ENCODE measurements around the gene POLR2E.
"Not testable (repeated sequence)": the region's sequence is repeated elsewhere in the genome, so short reads cannot be mapped to it uniquely, and the experiment has no call there.

The POLR2E gene

DNA sequence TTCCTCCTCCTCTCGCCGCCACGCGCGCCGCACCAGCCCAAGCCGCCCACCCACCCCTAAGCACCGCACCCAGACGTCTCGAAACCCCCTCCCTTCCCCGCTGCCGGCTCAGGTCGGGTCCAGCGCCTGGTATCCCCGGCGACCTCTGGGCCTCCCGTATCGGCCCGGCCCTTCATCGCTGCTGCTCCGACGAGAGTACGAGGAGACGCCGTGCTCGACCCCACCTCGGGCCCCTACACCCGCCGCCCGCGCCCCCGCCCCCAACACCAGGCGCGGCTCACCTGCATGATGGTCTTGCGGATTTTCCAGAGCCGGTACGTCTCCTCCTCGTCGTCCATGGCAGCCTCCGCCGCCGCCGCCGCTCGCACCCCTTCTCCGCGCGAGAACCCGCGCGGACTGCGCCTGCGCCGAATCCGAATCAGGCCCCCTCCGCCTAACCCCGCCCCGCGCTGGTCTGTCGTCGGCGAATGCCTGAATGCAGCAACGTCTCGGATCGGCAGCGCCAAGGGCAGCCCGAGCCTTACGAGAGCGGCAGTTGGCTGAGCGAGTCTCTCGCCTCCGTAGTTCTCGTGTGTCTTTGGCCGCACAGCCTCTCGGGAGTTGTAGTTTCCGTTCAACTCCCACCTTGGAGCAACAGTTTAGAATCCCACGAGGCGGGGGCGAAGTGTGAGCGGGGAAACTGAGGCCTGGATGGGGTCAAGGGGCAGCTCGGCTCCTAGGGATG lies at the start of gene POLR2E:
Gene POLR2E (minus strand): TSS at position 398 of the 724 bp plus-strand sequence. CDS start 60 bp downstream, at position 338.
- peak; percentile 97 to 99 for DNase-seq

DNA sequence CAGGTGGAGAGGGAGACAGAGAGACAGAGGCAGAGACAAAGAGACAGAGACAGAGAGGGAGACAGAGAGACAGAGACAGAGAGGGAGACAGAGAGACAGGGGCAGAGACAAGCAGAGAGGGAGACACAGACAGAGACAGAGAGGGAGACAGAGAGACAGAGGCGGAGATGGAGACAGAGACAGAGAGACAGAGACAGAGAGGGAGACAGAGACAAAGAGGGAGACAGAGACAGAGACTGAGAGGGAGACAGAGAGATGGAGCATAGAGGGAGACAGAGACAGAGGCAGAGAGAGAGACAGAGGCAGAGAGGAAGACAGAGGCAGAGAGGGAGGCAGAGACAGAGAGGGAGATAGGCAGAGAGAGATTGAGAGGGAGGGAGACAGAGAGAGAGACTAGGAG lies 49.6 kb upstream of the POLR2E start:
- DNase-seq = no peak

DNA sequence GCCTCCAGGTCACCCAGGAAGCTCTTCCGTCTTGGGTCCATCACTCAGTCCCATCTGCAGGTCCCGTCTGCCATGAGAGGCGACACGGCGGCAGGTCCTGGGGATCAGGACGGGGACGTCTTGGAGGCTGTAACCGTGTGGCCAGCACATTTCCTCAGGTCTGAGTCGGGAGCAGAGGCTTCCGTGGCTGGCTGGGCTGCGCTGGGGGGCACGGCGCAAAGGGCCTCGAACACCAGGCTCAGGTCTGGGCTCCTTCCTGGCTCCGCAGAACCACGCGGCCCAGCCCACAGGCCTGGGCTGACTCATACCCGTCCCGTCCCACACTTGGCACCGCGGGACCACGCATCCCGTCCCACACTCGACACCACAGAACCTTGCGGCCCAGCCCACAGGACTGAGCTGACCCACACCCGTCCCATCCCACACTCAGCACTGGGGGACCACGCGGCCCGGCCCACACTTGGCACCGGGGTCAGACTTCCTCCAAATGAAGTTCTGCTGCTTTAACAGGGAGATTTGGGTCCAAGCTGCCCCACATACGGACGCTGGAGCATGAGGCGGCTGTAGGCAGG lies 48.7 kb upstream of the POLR2E start:
- no peak for DNase-seq

DNA sequence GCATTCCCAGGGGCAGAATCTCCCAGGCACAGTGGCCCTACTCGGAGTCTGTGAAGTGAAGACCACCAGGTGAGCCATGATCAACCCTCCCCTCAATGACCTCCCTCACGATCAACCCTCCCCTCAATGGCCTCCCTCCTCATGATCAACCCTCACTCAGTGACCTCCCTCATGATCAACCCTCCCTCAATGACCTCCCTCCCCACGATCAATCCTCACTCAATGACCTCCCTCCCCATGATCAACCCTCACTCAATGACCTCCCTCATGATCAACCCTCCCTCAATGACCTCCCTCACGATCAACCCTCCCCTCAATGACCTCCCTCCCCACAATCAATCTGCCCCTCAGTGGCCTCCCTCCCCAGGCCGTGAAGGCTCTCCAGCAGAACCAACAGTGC lies 46.8 kb upstream of the POLR2E start:
- DNase-seq = no peak

DNA sequence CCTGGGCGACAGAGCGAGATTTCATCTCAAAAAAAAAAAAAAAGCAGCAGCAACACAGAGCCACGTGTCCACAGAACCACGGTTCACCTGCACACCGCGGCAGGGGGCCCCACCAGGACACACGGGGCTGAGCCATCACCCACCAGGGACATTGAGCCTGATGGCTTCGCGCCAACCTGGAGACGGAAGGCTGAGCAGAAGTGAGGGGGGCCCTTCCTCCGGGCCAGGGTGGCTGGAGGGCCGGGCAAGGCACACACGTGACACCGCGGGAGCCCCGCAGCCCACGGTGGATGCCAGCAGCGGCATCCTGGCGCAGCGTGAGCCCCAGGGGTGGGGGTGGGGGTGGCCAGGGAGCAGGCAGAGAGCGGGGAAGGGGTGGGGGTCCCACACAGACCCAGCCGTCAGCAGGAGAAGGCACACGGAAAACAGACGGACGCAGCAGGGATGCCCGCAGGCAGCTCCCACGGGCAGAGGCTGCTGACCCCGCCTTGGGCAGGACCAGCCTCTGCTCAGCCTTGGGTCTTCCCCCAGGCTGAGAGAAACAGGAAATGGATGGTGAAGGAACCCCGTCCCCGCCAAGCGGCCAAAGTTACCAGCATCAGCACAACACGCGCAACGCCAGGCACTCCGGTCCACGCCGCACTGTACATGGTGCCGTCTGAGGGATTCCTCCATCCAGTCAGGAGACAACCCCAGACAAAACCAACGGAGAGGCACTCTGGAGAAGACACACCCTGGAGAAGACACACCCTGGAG lies 45.3 kb upstream of the POLR2E start:
- DNase-seq = no peak

DNA sequence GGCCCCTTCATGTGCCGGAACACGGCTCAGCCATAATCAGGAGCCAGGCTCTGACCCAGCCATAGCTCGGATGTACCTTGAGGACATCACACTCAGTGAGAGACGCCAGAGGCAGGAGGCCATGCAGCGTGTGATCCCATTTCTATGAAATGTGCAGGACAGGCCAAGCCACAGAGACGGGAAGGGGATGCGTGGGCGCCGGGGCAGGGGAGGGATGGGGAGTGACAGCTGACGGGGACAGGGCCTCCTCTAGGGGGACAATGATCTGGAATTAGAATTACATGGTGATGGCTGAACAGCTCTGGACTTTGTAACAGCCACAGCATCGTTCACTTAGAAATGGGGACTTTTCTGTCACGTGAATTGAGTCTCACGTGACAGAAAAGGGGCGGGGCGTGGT lies 44.0 kb upstream of the POLR2E start:
- no peak for DNase-seq

DNA sequence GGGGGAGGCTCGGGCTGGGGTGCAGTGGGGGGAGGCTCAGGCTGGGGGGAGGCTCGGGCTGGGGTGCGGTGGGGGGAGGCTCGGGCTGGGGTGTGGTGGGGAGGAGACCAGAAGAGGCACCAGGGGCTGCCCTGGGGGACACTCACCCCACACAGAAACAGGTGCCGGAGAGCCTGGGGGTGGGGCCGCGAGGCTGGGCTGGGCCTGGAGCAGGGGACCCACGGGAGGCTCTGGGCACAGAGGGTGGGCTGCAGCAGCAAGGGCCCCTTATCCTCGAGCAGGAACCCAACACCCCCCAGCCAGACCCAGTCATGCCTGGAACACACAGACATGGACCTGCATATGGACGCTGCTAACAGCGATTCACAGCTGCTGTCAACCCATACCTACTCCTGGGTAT lies 42.9 kb upstream of the POLR2E start:
- no peak for DNase-seq

DNA sequence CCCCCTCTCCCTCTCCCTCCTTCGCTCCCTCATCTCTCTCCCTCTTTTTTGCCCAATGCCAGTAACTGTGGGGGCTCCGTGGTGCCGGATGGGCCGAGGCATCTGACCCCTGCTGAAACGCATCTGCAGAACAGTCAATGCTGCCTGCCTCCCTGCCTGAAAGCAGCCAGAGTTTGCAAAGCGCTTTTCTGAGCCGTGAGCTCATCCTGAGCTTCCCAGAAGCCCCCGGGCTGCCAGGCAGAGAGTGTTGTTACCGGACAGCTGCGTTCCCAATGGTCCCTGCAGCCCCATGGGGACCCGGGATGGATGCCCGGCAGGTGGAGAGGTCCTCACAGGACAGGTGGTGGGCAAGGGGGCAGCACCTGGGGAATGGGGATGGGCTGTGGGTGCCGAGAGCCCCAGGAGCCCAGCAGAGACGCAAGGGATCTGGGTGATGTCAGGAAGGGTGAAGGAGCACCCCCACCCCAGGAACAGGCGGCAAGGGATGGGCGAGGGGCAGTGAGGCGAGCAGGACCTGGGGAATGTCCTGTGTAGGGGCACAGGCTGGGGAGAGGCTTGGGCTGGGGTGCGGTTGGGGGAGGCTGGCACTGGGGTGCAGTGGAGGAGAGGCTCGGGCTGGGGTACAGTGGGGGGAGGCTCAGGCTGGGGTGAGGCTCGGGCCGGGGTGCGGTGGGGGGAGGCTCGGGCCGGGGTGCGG lies 41.6 kb upstream of the POLR2E start:
- no peak for DNase-seq

DNA sequence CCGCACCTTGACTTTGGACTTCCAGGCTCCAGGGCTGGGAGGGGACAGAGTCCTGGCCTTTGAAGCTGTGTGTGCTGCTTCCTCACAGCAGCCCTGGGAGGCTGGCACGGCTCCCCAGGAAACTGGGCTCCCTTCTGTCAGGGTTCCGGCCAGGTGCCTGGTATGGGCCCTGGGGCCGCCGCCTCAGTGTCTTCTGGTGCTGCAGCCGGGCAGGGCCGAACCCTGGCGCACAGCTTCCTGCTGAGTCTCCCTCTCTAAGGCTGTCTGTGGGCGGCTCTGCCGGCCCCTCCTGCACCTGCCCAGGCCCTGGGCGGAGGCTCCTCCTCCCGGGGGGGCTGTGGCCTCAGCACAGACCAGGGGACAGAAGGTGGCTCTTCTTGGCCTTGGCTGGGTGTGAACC lies 41.0 kb upstream of the POLR2E start:
- DNase-seq = no peak

DNA sequence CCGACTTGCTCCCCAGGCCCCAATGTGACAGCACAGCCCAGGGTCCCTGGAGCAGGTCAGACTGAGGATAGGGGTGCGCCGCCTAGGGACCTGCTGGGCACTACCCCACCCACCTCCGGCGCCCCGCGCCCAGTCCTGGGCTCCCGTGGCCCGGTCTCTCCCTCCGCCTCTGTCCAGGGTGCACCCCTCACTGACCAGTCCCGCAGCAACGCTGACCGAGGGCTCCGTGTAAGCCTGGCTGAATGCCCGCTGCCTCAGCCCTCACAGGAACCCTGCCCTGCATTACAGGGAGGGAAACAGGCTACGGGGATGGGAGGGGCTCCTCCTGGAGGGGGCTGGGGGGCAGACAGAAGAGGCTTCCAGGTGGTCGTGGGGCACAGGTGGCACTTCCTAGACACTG lies 40.3 kb upstream of the POLR2E start:
- no peak for DNase-seq

DNA sequence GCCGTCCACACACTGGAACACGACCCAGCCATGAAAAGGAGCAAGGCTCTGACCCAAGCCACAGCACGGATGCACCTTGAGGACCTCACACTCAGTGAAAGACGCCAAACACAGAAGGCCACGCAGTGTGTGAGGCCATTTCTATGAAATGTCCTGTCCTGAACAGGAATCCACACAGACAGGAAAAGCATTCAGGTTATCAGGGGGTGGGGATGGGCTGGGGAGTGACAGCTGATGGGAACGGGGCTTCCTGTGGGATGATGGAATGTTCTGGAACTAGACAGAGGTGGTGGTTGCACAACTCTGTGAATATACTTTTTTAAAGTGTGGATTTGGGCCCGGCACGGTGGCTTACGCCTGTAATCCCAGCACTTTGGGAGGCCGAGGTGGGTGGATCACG lies 39.3 kb upstream of the POLR2E start:
- DNase-seq = no peak

DNA sequence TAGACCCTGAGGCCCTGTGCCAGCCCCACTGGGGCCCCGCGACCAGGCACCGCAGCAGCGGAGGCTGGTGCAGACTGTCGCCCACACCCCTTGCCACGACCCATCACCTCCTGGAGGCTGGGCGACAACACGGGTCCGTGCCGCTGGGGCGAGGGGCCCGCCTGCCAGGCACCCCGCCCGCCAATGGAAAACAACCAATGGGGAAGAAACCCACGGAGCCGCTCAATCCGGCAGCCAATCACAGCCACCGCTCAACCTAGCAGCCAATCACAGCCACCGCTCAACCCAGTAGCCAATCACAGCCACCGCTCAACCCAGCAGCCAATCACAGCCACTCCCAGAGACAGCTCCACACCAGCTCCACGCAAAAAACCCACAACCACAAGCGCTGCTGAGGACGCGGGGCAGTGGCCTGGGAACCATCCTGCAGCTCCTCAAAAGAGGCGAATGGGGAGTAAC lies 38.3 kb upstream of the POLR2E start:
- peak; percentile 89 to 93 for DNase-seq

DNA sequence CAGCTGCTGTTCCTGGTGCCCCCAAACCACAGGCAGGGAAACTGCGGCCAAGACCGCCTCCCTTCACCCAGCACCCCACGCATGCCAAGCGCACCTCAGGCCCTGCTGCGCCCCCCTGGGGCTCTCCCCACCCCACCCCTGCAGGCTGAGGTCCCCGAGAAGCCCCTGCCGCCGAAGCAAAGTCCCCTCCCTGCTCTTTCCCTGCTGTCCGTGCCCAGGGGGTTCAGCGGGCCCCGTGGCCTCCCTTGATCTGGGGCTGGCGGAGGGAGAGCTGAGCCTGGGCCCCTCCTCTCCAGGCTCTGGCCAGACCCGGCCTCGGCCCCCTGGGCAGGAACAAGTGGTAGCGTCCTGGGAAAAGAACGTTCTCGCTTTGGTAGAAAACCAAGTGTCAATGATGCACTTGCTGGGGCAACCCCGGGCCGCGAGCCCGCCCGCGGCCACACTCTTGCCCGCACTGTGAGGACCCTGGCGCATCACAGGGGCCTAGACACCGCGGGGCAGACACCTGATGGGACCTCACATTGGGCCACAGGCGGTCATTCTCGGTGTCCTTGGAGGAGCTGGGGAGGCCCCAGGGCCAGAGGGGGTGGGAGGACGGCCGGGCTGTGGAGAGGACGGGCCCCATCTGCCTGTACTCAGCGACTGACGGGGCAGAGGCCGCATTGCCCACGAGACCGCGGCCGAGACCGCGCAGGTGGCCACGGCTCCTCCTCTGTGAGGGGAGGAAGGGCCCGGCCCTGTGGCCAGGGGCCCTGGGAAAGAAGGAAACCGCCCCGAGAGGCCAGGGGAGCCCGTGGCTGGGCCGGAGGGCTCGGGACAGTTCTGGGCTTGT lies 37.6 kb upstream of the POLR2E start:
- peak; percentile 60 to 67 for DNase-seq

DNA sequence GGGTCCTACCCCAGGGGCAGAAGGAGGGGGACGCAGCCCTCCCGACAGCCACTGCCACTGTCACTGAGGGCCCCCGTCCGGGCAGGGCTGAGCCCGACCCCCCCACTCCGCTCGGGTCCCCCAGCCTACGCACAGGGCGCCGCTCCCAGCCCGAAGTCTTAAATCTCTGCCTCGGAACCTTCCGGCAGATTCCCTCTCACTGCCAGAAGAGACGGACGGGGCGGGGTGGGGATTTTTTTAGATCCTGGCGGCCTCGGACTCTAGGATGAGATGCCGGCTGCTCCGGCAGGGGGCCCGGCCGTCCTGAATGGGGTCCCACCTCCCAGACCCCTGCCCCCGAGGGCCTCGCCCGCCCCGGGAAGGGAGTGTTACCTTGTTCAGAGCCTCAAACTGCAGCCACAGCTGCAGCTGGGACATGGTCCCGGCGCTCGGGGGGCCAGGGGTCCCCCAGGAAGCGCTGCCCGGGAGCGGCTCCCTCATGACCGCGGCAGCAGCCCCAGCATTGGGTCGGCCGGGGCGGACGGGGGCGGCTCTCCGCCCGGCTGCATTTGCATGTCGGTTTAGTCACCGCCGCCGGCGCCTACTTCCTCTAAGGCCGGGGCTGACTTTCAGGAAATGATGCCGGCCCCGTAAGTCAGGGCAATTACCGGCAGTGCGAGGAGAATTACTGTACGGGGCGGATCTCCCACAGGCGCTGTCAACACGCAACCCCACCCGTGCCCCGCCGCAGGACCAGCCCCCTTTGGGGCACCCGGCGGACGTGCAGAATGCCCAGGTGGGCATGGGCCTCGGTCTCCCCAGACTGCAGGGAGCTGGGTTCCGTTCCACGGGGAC lies 36.8 kb upstream of the POLR2E start:
- peak; percentile 97 for DNase-seq

DNA sequence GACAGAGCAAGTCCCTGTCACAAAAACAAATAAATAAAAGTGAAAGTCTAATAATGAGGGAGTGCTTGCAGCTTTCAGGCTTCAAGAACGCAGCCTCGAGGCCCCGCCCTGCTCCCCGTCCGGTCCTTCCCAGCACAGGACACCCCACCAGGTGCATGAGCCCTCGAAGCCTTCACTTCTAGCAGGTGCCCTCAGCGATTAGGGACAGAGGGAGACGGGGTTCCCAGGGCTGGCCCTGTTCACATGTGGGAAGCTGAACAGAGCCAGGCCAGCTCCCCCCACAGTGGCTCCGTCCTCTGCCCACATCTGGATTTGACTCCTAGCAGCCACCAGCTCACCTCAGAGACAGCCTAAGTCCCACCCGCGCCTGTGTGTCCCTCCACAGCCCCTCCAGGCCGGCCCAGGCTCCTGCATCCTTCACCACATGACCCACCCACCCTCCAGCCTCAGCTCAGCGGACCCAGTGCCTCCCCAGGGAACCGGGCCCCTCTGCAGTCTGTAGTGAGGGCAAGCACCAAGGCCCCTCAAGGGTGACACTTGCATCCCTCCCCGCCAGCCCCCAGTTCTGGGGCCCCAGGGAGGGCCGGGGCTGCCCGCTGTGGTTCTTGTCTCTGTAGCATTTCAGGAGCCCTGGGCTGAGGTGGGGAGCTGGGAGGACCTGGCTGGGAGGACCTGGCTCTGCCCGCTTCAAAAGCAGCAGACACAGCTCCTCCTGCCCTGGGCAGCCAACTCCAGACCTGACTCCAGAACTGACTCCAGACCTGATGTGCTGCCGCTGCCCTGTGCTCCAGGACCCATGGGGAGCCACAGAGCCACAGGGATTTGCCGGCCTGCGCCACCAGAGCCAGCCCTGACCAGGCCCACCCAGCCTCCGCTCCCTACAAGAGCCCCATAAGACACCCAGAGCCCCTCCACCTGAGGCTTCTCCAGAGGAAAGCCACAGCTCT lies 35.9 kb upstream of the POLR2E start:
- peak; percentile 71 to 82 for DNase-seq

DNA sequence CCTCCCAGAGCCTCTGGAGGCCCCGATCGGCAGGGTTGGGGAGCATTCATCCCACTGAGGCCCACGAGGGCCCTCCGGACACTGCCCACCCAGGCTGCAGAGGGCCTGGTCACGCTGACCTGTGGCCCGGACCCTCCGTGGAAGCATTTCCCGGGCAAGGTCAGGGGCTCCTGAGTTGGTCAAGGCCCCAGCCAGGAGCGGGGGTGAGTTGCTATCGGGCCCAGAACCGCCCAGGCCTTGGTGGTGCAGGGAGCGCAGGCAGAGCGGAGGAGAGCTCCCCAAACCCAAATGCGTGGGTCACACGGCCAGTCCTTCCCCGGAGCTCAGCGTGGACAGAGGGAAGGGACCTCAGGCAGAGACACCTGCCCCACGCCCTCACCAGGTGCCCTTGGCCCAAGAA lies 34.4 kb upstream of the POLR2E start:
- DNase-seq = no peak

DNA sequence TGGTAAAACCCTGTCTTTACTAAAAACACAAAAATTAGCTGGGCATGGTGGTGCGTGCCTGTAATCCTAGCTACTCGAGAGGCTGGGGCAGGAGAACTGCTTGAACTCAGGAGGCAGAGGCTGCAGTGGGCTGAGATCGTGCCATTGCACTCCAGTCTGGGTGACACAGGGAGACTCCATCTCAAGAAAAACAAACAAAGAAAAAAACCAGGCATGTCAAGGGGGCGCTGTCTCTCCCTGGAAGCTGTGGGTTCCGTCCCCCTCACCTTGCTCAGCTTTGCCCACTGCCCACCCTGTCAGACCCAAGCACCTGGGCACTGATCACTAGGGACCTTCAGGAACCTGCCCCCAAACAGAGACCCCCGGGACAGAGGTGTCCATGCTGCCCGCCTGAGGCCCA lies 33.9 kb upstream of the POLR2E start:
- DNase-seq = not testable (repeated sequence)

DNA sequence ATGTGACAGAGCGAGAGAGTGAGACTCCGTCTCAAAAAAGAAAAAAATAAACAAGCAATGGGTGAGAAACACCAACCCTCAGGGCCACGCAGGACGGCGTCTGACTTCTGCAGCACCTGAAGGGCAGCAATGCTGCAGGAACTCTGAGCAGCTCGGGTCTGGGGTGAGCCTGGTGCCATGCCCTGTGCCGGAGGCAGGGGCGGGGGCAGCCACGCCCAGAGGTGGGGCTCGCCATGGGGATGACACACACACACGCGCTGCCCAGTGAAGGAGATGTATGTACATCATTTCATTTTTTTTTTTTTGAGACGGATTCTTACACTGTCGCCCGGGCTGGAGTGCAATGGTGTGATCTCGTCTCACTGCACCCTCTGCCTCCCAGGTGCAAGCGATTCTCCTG lies 32.9 kb upstream of the POLR2E start:
- no peak for DNase-seq

DNA sequence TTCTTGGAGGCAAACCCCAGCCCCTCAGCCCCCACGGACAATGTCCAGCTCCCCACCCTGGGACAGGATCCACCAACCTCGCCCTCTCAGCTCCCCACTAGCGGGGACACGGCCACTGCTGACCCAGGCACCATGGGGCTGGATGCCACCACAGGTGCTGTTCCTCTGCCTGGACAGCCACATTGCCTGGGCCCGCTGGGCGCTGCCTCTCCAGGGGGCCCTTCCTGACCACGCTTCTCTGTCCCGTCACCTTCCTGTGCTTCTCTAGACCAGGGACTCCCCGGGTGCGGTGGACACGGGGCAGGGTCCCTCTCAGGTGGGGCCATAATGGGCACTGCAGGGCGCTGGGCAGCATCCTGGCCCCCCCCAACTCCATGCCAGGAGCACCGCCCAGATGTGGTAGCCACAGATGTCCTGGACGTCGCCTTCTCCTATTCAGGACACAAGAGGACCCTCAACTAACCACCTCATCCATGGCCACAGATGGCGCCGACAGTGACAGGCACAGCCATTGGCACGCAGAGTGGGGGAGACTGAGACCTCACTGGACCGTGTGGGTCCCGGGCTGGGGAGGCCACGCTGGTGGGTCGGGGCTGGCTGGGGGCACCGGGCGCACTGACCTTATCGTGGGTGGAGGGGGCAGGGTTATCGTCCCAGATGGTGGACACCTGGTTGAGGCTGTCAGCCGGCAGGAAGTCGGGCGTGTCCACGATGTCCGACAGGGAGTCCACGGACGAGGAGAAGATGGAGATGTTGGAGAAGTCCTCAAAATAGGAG lies 32.0 kb upstream of the POLR2E start:
- DNase-seq = no peak

All from CD4-positive, alpha-beta T cell treated with Interferon alpha-2 for 1 hour (primary cell).